GM21381 (cell line): Measurements from ENCODE around the gene KRTAP2-2.

Source experiments
- ATAC-seq: cut with Tn5 transposase; IDR thresholded peaks from one replicate; pipeline ENCODE4 v1.9.1; 2021; ENCODE audit warnings: mild to moderate bottlenecking, moderate library complexity; ENCODE audit not compliant: unreplicated experiment

Gene KRTAP2-2

GRCh38 chr17:41026715-41027471 is 28.1 kb downstream of the KRTAP2-2 start, which contains the start of gene KRTAP1-5:
Gene KRTAP1-5, minus strand, starts transcription at chr17:41027208. Its CDS starts 53 bp downstream, at chr17:41027155.
- no peak for ATAC-seq

GRCh38 chr17:41024697-41025096 is 30.3 kb downstream of the KRTAP2-2 start:
- ATAC-seq = no peak

- no peak for ATAC-seq
These were observed 34.7 kb downstream of the KRTAP2-2 start for GRCh38 chr17:41020336-41020735.

- no peak for ATAC-seq
These were observed 35.6 kb downstream of the KRTAP2-2 start for GRCh38 chr17:41019415-41019814.

- no peak for ATAC-seq
These were observed 36.5 kb downstream of the KRTAP2-2 start for GRCh38 chr17:41018541-41018940.

GRCh38 chr17:41016578-41017215 is 38.3 kb downstream of the KRTAP2-2 start:
- no peak for ATAC-seq

GRCh38 chr17:41015454-41015853 is 39.6 kb downstream of the KRTAP2-2 start:
- ATAC-seq = no peak

- ATAC-seq = no peak
These were observed 41.4 kb downstream of the KRTAP2-2 start for GRCh38 chr17:41013606-41014005.

- no peak for ATAC-seq
These were observed 41.8 kb downstream of the KRTAP2-2 start for GRCh38 chr17:41013181-41013580.

- ATAC-seq = no peak
These were observed 42.5 kb downstream of the KRTAP2-2 start for GRCh38 chr17:41012326-41013120.

- ATAC-seq = no peak
These were observed 44.6 kb downstream of the KRTAP2-2 start for GRCh38 chr17:41010441-41010840.

GRCh38 chr17:41009936-41010335 is 45.1 kb downstream of the KRTAP2-2 start:
- no peak for ATAC-seq

- no peak for ATAC-seq
These were observed 45.7 kb downstream of the KRTAP2-2 start for GRCh38 chr17:41009301-41009760.

GRCh38 chr17:41008811-41009210 is 46.2 kb downstream of the KRTAP2-2 start, which contains the start of gene KRTAP3-1:
Gene KRTAP3-1, minus strand, starts transcription at chr17:41009128. Its CDS starts 54 bp downstream, at chr17:41009074.
- no peak for ATAC-seq
